Middle frontal gyrus (tissue), 1 donor: ENCODE data around the gene GATAD2A.

Experiments used
- DNase-seq: peaks from one replicate; pipeline ENCODE4 v3.0.0-alpha.2; 2015; ENCODE audit warnings: low spot score; ENCODE audit errors: extremely low spot score

The GATAD2A gene

GRCh38 chr19:19530889-19531288 is 125.4 kb downstream of the GATAD2A start:
- no peak for DNase-seq

GRCh38 chr19:19531951-19532805 is 126.7 kb downstream of the GATAD2A start:
- peak; percentile 77 for DNase-seq

GRCh38 chr19:19532806-19533701 is 127.6 kb downstream of the GATAD2A start:
- no peak for DNase-seq

GRCh38 chr19:19533841-19534240 is 128.4 kb downstream of the GATAD2A start:
- DNase-seq: no peak

GRCh38 chr19:19534556-19535265 is 129.2 kb downstream of the GATAD2A start:
- no peak for DNase-seq

- no peak for DNase-seq
These were observed 130.1 kb downstream of the GATAD2A start for GRCh38 chr19:19535311-19536191.

GRCh38 chr19:19537075-19538048 is 131.9 kb downstream of the GATAD2A start:
- no peak for DNase-seq

GRCh38 chr19:19538061-19538784 is 132.7 kb downstream of the GATAD2A start, which contains the start of gene CILP2:
Gene CILP2 (plus strand): TSS chr19:19538265. CDS start chr19:19538350, 85 bp downstream.
- no peak for DNase-seq

- no peak for DNase-seq
These were observed 133.3 kb downstream of the GATAD2A start for GRCh38 chr19:19538785-19539166.

- no peak for DNase-seq
These were observed 134.2 kb downstream of the GATAD2A start for GRCh38 chr19:19539698-19540063.

- no peak for DNase-seq
These were observed 134.7 kb downstream of the GATAD2A start for GRCh38 chr19:19540064-19540714.

- DNase-seq: no peak
These were observed 135.4 kb downstream of the GATAD2A start for GRCh38 chr19:19540715-19541515.

GRCh38 chr19:19541616-19542015 is 136.1 kb downstream of the GATAD2A start:
- no peak for DNase-seq

GRCh38 chr19:19542507-19542906 is 137.0 kb downstream of the GATAD2A start:
- DNase-seq: no peak

- DNase-seq: no peak
These were observed 137.6 kb downstream of the GATAD2A start for GRCh38 chr19:19543101-19543500.

GRCh38 chr19:19543640-19544039 is 138.2 kb downstream of the GATAD2A start:
- DNase-seq: no peak

GRCh38 chr19:19544257-19544953 is 138.9 kb downstream of the GATAD2A start:
- no peak for DNase-seq
